K562 (cell line): ENCODE results near the gene RCSD1. TPM values are rescaled to one million over a fixed set of nuclear protein-coding genes. Genes with fewer than 3 reads are reported as not detected.

ENCODE experiments used
- CBFA2T2 ChIP-seq: fragments of 450-650 bp; conservative IDR thresholded peaks from 2 replicates; pipeline ENCODE4 v1.6.1; 2017; ENCODE audit warnings: mild to moderate bottlenecking
- CBFB ChIP-seq: sonication (generic); formaldehyde crosslinking; IDR thresholded peaks from 2 replicates; pipeline ENCODE4 v1.4.0; 2020; ENCODE audit warnings: mild to moderate bottlenecking, missing genetic modification reagents
- CREB3 ChIP-seq: fragments of 450-650 bp; conservative IDR thresholded peaks from 2 replicates; pipeline ENCODE4 v1.6.1; 2016; ENCODE audit warnings: missing genetic modification characterization, low read depth, mild to moderate bottlenecking, missing compliant biosample characterization, moderate library complexity
- DLX4 ChIP-seq: fragments of 250-450 bp; sonication (Bioruptor Pico); IDR thresholded peaks from 2 replicates; pipeline ENCODE4 v1.6.1; 2021; ENCODE audit warnings: mild to moderate bottlenecking
- IRF1 ChIP-seq: sonication (generic); formaldehyde crosslinking; IDR thresholded peaks from 2 replicates; pipeline ENCODE4 v1.8.0; 2022; ENCODE audit warnings: missing genetic modification reagents, mild to moderate bottlenecking, borderline replicate concordance
- MCM2 ChIP-seq: fragments of 450-650 bp; IDR thresholded peaks from 2 replicates; pipeline ENCODE4 v1.6.1; 2017; ENCODE audit warnings: low read depth, mild to moderate bottlenecking
- NUFIP1 ChIP-seq: fragments of 450-650 bp; IDR thresholded peaks from 2 replicates; pipeline ENCODE4 v1.6.1; 2018; ENCODE audit not compliant: partially characterized antibody
- ZNF354B ChIP-seq: fragments of 250-450 bp; sonication (Bioruptor Pico); IDR thresholded peaks from 2 replicates; pipeline ENCODE4 v1.4.0; 2020
- ZNF407 ChIP-seq: fragments of 450-650 bp; IDR thresholded peaks from 2 replicates; pipeline ENCODE4 v1.6.1; 2016; ENCODE audit warnings: low read depth
- ZNF699 ChIP-seq: fragments of 250-450 bp; sonication (Bioruptor Pico); IDR thresholded peaks from 2 replicates; pipeline ENCODE4 v1.8.0; 2021; ENCODE audit warnings: mild to moderate bottlenecking, moderate library complexity; ENCODE audit not compliant: insufficient replicate concordance
- polyA plus RNA-seq, 8 experiments: library from polyadenylated mRNA; depleted of rRNA in 4 of 8; stranded (reverse) in 5 of 8; unstranded in 3 of 8; fragments of >200 nt; fragmentation: Nextera tagmentation in 2 of 8; fragmentation: Illumina TruSeq in 1 of 8; extraction: Ambion mirVana in 2 of 8; extraction: Trizol in 1 of 8; gene quantifications; 2 replicates each; pipeline versions ENCODE4 v1.2.1 to v1.2.3, GENCODE V29; 2011 to 2014; ENCODE audit warnings: inconsistent platforms in 1 of 8, missing spikeins in 1 of 8
- total RNA-seq, 7 experiments: library from RNA; depleted of rRNA in 6 of 7; stranded (reverse); fragments of >200 nt in 6 of 7; fragmentation: Illumina TruSeq in 2 of 7; extraction: Trizol in 2 of 7; gene quantifications; 2 replicates each; pipeline versions ENCODE4 v1.2.1 to v1.2.3, GENCODE V29; 2011 to 2021; ENCODE audit warnings: low replicate concordance in 1 of 7

RCSD1 gene
- total and polyA plus RNA-seq, 9 of the 15 experiments (the other 6 are each of a cell fraction or from before 2014, with no cell fraction given) = 7.8 to 69.8 (median 45.3) TPM

GRCh38 chr1:167744901-167745300, 114.9 kb downstream of the RCSD1 start (continued):
- no peak for TF ChIP-seq ZNF407
- TF ChIP-seq ZNF699 (CRISPR knock-in tag) = no peak
- TF ChIP-seq CBFB (CRISPR knock-in tag) = no peak
- TF ChIP-seq NUFIP1 = no peak
- TF ChIP-seq CREB3 (tag) = no peak
- no peak for TF ChIP-seq DLX4 (CRISPR knock-in tag)
- TF ChIP-seq ZNF354B (CRISPR knock-in tag) = no peak
- no peak for TF ChIP-seq CBFA2T2
- TF ChIP-seq IRF1 (CRISPR knock-in tag) = no peak
- no peak for TF ChIP-seq MCM2
